K562 (cell line): ENCODE measurements around the gene SRRT. TPM values are rescaled to one million over a fixed set of nuclear protein-coding genes. Genes with fewer than 3 reads are reported as not detected.

Experiments used
- CAMTA2 ChIP-seq: fragments of 250-450 bp; sonication (Bioruptor Pico); conservative IDR thresholded peaks from 2 replicates; pipeline ENCODE4 v1.5.1; 2022
- E2F3 ChIP-seq: fragments of 250-450 bp; sonication (Bioruptor Pico); IDR thresholded peaks from 2 replicates; pipeline ENCODE4 v1.4.0; 2020; ENCODE audit warnings: mild to moderate bottlenecking
- HDAC6 ChIP-seq: IDR thresholded peaks from 2 replicates; pipeline ENCODE4 v1.6.1; 2012; ENCODE audit warnings: low read depth, mild to moderate bottlenecking, control low read depth, inconsistent platforms, low read length, moderate library complexity
- NRF1 ChIP-seq, 2 experiments: fragments of 450-650 bp; IDR thresholded peaks in 1 of 2; conservative IDR thresholded peaks in 1 of 2; 2 replicates each; pipeline ENCODE4 v1.6.1; 2014; ENCODE audit warnings: mild to moderate bottlenecking in 2 of 2
- RBM25 ChIP-seq: fragments of 200-400 bp; formaldehyde crosslinking; IDR thresholded peaks from 2 replicates; pipeline ENCODE4 v1.6.1; 2018; ENCODE audit warnings: low read length, low read depth, moderate library complexity; ENCODE audit not compliant: severe bottlenecking
- SETDB1 ChIP-seq: IDR thresholded peaks from one replicate; pipeline ENCODE4 v1.6.1; 2012; ENCODE audit warnings: low read length, control low read depth, inconsistent platforms
- ZFP36 ChIP-seq: fragments of 150-350 bp; IDR thresholded peaks from 2 replicates; pipeline ENCODE4 v1.6.1; 2018; ENCODE audit warnings: low read length, low read depth; ENCODE audit not compliant: partially characterized antibody
- ZNF174 ChIP-seq: fragments of 250-450 bp; sonication (Bioruptor Pico); IDR thresholded peaks from 2 replicates; pipeline ENCODE4 v1.4.0; 2020; ENCODE audit warnings: mild to moderate bottlenecking
- ZNF324 ChIP-seq: fragments of 250-450 bp; sonication (Bioruptor Pico); IDR thresholded peaks from 2 replicates; pipeline ENCODE4 v1.4.0; 2020; ENCODE audit warnings: mild to moderate bottlenecking
- ZNF431 ChIP-seq: sonication (generic); formaldehyde crosslinking; IDR thresholded peaks from 2 replicates; pipeline ENCODE4 v1.8.0; 2022; ENCODE audit warnings: mild to moderate bottlenecking, missing genetic modification reagents
- ZNF445 ChIP-seq: fragments of 250-450 bp; sonication (Bioruptor Pico); IDR thresholded peaks from 2 replicates; pipeline ENCODE4 v1.4.0; 2020; ENCODE audit warnings: low read depth, mild to moderate bottlenecking, moderate library complexity
- ZNF551 ChIP-seq: fragments of 250-450 bp; sonication (Bioruptor Pico); IDR thresholded peaks from 2 replicates; pipeline ENCODE4 v1.5.0; 2021; ENCODE audit warnings: mild to moderate bottlenecking, moderate library complexity
- ZNF586 ChIP-seq: fragments of 450-650 bp; formaldehyde crosslinking; conservative IDR thresholded peaks from 2 replicates; pipeline ENCODE4 v1.4.0; 2020; ENCODE audit warnings: mild to moderate bottlenecking, moderate library complexity
- ZNF76 ChIP-seq: fragments of 250-450 bp; sonication (Bioruptor Pico); IDR thresholded peaks from 2 replicates; pipeline ENCODE4 v1.4.0; 2020; ENCODE audit warnings: mild to moderate bottlenecking, moderate library complexity, borderline replicate concordance
- polyA plus RNA-seq, 8 experiments: library from polyadenylated mRNA; depleted of rRNA in 4 of 8; stranded (reverse) in 5 of 8; unstranded in 3 of 8; fragments of >200 nt; fragmentation: Nextera tagmentation in 2 of 8; fragmentation: Illumina TruSeq in 1 of 8; extraction: Ambion mirVana in 2 of 8; extraction: Trizol in 1 of 8; gene quantifications; 2 replicates each; pipeline versions ENCODE4 v1.2.1 to v1.2.3, GENCODE V29; 2011 to 2014; ENCODE audit warnings: inconsistent platforms in 1 of 8, missing spikeins in 1 of 8
- total RNA-seq, 7 experiments: library from RNA; depleted of rRNA in 6 of 7; stranded (reverse); fragments of >200 nt in 6 of 7; fragmentation: Illumina TruSeq in 2 of 7; extraction: Trizol in 2 of 7; gene quantifications; 2 replicates each; pipeline versions ENCODE4 v1.2.1 to v1.2.3, GENCODE V29; 2011 to 2021; ENCODE audit warnings: low replicate concordance in 1 of 7
- TF ChIP-seq, protein P1 (sequence below): fragments of 250-450 bp; sonication (Bioruptor Pico); IDR thresholded peaks from 2 replicates; pipeline ENCODE4 v1.4.0; 2020; ENCODE audit warnings: mild to moderate bottlenecking
- TF ChIP-seq, protein P2 (sequence below): sonication (generic); formaldehyde crosslinking; IDR thresholded peaks from 2 replicates; pipeline ENCODE4 v1.8.1; 2023; ENCODE audit warnings: mild to moderate bottlenecking, missing genetic modification reagents
- TF ChIP-seq, protein P3 (sequence below), 2 experiments: fragments of 450-650 bp; IDR thresholded peaks; 2 replicates each; pipeline ENCODE4 v1.6.1; 2018; ENCODE audit warnings: mild to moderate bottlenecking in 2 of 2, low read depth in 1 of 2; ENCODE audit not compliant: partially characterized antibody in 2 of 2
- TF ChIP-seq, protein P4 (sequence below): fragments of 250-450 bp; sonication (Bioruptor Pico); IDR thresholded peaks from 2 replicates; pipeline ENCODE4 v1.5.0; 2020; ENCODE audit warnings: mild to moderate bottlenecking, borderline replicate concordance

SRRT gene
- total and polyA plus RNA-seq, 9 of the 15 experiments (the other 6 are each of a cell fraction or from before 2014, with no cell fraction given): 10.3 to 263 (median 84.4) TPM

DNA sequence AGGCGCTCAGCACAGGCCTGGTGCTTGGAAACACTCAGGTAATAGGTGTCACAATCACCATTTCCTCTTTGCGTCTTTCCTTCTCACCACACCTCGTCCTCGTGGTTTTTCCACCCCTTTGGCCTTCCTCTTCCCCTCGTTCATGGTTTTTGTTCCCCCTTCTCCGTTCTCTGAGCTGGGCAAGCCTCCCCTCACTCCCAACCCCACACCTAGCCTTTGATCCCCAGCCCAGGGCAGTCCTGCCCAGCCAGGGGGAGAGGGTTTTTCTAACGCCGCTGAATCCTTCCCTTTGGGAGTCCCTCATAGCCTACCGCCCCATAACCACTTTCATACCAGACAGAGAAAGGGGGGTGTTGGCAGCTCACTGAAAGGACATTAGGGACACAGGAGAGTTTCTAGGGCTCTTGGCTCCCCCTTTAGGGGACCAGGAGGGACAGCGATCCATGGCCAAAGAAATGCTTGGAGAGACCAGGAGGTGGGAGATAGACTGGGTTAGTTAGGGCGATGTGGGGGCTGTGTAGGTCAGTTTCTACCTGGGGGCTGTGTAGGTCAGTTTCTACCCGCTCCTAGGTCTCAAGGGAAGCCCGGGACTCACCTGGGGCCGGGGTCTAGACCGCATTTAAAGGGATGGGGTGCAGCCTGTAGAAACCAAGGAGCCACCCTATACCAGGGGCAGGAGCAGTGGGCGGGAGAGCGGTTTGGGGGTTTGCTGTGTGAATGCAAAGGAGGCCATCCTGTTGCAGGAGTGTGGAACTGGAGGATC, 49.0 kb upstream of the SRRT start (continued):
- TF ChIP-seq ZNF551 (CRISPR knock-in tag): no peak
- no peak for TF ChIP-seq ZNF174 (CRISPR knock-in tag)
- no peak for TF ChIP-seq ZNF586 (CRISPR knock-in tag)
- no peak for TF ChIP-seq SETDB1
- TF ChIP-seq NRF1 (conservative IDR thresholded peaks at IDR 0.05 in 1 of 2, IDR thresholded peaks at IDR 0.05 in 1 of 2): no peak
- TF ChIP-seq, protein P1, sequence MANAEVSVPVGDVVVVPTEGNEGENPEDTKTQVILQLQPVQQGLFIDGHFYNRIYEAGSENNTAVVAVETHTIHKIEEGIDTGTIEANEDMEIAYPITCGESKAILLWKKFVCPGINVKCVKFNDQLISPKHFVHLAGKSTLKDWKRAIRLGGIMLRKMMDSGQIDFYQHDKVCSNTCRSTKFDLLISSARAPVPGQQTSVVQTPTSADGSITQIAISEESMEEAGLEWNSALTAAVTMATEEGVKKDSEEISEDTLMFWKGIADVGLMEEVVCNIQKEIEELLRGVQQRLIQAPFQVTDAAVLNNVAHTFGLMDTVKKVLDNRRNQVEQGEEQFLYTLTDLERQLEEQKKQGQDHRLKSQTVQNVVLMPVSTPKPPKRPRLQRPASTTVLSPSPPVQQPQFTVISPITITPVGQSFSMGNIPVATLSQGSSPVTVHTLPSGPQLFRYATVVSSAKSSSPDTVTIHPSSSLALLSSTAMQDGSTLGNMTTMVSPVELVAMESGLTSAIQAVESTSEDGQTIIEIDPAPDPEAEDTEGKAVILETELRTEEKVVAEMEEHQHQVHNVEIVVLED (CRISPR knock-in tag): no peak
- no peak for TF ChIP-seq CAMTA2 (CRISPR knock-in tag)
- TF ChIP-seq, protein P2, sequence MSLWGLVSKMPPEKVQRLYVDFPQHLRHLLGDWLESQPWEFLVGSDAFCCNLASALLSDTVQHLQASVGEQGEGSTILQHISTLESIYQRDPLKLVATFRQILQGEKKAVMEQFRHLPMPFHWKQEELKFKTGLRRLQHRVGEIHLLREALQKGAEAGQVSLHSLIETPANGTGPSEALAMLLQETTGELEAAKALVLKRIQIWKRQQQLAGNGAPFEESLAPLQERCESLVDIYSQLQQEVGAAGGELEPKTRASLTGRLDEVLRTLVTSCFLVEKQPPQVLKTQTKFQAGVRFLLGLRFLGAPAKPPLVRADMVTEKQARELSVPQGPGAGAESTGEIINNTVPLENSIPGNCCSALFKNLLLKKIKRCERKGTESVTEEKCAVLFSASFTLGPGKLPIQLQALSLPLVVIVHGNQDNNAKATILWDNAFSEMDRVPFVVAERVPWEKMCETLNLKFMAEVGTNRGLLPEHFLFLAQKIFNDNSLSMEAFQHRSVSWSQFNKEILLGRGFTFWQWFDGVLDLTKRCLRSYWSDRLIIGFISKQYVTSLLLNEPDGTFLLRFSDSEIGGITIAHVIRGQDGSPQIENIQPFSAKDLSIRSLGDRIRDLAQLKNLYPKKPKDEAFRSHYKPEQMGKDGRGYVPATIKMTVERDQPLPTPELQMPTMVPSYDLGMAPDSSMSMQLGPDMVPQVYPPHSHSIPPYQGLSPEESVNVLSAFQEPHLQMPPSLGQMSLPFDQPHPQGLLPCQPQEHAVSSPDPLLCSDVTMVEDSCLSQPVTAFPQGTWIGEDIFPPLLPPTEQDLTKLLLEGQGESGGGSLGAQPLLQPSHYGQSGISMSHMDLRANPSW (CRISPR knock-in tag): no peak
- TF ChIP-seq RBM25: no peak
- no peak for TF ChIP-seq HDAC6
- TF ChIP-seq, protein P3, sequence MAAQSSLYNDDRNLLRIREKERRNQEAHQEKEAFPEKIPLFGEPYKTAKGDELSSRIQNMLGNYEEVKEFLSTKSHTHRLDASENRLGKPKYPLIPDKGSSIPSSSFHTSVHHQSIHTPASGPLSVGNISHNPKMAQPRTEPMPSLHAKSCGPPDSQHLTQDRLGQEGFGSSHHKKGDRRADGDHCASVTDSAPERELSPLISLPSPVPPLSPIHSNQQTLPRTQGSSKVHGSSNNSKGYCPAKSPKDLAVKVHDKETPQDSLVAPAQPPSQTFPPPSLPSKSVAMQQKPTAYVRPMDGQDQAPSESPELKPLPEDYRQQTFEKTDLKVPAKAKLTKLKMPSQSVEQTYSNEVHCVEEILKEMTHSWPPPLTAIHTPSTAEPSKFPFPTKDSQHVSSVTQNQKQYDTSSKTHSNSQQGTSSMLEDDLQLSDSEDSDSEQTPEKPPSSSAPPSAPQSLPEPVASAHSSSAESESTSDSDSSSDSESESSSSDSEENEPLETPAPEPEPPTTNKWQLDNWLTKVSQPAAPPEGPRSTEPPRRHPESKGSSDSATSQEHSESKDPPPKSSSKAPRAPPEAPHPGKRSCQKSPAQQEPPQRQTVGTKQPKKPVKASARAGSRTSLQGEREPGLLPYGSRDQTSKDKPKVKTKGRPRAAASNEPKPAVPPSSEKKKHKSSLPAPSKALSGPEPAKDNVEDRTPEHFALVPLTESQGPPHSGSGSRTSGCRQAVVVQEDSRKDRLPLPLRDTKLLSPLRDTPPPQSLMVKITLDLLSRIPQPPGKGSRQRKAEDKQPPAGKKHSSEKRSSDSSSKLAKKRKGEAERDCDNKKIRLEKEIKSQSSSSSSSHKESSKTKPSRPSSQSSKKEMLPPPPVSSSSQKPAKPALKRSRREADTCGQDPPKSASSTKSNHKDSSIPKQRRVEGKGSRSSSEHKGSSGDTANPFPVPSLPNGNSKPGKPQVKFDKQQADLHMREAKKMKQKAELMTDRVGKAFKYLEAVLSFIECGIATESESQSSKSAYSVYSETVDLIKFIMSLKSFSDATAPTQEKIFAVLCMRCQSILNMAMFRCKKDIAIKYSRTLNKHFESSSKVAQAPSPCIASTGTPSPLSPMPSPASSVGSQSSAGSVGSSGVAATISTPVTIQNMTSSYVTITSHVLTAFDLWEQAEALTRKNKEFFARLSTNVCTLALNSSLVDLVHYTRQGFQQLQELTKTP (IDR thresholded peaks at IDR 0.05; ENCODE audit: low read depth in 1 of 2, partially characterized antibody in 2 of 2): no peak
- TF ChIP-seq ZNF76: no peak
- no peak for TF ChIP-seq ZFP36
- no peak for TF ChIP-seq ZNF431 (CRISPR knock-in tag)
- no peak for TF ChIP-seq ZNF324 (CRISPR knock-in tag)
- TF ChIP-seq ZNF445 (CRISPR knock-in tag): no peak
- no peak for TF ChIP-seq E2F3
- TF ChIP-seq, protein P4, sequence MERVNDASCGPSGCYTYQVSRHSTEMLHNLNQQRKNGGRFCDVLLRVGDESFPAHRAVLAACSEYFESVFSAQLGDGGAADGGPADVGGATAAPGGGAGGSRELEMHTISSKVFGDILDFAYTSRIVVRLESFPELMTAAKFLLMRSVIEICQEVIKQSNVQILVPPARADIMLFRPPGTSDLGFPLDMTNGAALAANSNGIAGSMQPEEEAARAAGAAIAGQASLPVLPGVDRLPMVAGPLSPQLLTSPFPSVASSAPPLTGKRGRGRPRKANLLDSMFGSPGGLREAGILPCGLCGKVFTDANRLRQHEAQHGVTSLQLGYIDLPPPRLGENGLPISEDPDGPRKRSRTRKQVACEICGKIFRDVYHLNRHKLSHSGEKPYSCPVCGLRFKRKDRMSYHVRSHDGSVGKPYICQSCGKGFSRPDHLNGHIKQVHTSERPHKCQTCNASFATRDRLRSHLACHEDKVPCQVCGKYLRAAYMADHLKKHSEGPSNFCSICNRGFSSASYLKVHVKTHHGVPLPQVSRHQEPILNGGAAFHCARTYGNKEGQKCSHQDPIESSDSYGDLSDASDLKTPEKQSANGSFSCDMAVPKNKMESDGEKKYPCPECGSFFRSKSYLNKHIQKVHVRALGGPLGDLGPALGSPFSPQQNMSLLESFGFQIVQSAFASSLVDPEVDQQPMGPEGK (CRISPR knock-in tag): no peak
